Measurements from ENCODE around the gene KCNE2. TPM values are rescaled to one million over a fixed set of nuclear protein-coding genes. Genes with fewer than 3 reads are reported as not detected.

Gene KCNE2
- polyA plus RNA-seq, 1 donor (not counting 4 experiments of a cell fraction or from before 2014, with no cell fraction given), result not detected

GRCh38 chr21:34353182-34353581 is 10.6 kb upstream of the KCNE2 start:
- DNase-seq (ENCODE audit: low read depth, low spot score), result no peak
- H3K4me2 ChIP-seq (ENCODE audit: control insufficient read depth, extremely low read depth, insufficient read depth, low read depth, low read length), result no peak overlapping the region
- no peaks in the 10 kb centered on the region for H3K79me2 ChIP-seq (ENCODE audit: control insufficient read depth, insufficient read depth, low read length)
- H3K4me3 ChIP-seq (ENCODE audit: control insufficient read depth in 2 of 3, extremely low read depth in 1 of 3, insufficient read depth in 2 of 3, low read depth in 1 of 3, low read length in 3 of 3), result no peak overlapping the region
- no peaks in the 10 kb centered on the region for H3K9me3 ChIP-seq (ENCODE audit: control insufficient read depth, low read depth, low read length)
- no peak for TF ChIP-seq CTCF (optimal IDR thresholded peaks at IDR 0.05 in 1 of 3, IDR thresholded peaks at IDR 0.05 in 1 of 3, conservative IDR thresholded peaks at IDR 0.05 in 1 of 3; ENCODE audit: extremely low read depth in 1 of 3, insufficient read depth in 2 of 3, low read length in 3 of 3)
- TF ChIP-seq EZH2 (IDR thresholded peaks at IDR 0.05; ENCODE audit: low read length), result no peak
- no peaks in the 10 kb centered on the region for H3K36me3 ChIP-seq (ENCODE audit: control insufficient read depth in 2 of 2, extremely low read depth in 1 of 2, insufficient read depth in 2 of 2, low read length in 2 of 2)
- no peaks in the 10 kb centered on the region for H3K4me1 ChIP-seq (ENCODE audit: control insufficient read depth, extremely low read depth, insufficient read depth, low read length)
- H3K27me3 ChIP-seq (ENCODE audit: control insufficient read depth, extremely low read depth, insufficient read depth, low read length), result peaks cover 10% of the 10 kb centered on the region
- no peak overlapping the region for H3K27ac ChIP-seq (ENCODE audit: control insufficient read depth, insufficient read depth, low read length)
- dilution Hi-C loops (cut with MboI; ENCODE audit: extremely low pct_ligation_motif_present, low sequenced_read_pairs), result no loop called here
- no peaks in the 10 kb centered on the region for H4K20me1 ChIP-seq (ENCODE audit: control insufficient read depth, extremely low read depth, insufficient read depth, low read length)
- FAIRE-seq, result no peak
- no peak overlapping the region for H2AFZ ChIP-seq (ENCODE audit: control insufficient read depth, low read length)
- H3K9me1 ChIP-seq (ENCODE audit: control insufficient read depth, extremely low read depth, insufficient read depth, low read length), result no peaks in the 10 kb centered on the region
- H3K9ac ChIP-seq (ENCODE audit: control insufficient read depth, extremely low read depth, insufficient read depth, low read length), result no peak overlapping the region

GRCh38 chr21:34354836-34355235 is 9.0 kb upstream of the KCNE2 start:
- dilution Hi-C loops (cut with MboI; ENCODE audit: extremely low pct_ligation_motif_present, low sequenced_read_pairs), result no loop called here
- Histone ChIP-seq H3K9me1 (ENCODE audit: control insufficient read depth, extremely low read depth, insufficient read depth, low read length) (no peaks in the 10 kb centered on the region), H3K9ac (ENCODE audit: control insufficient read depth, extremely low read depth, insufficient read depth, low read length) (no peak overlapping the region), H3K79me2 (ENCODE audit: control insufficient read depth, insufficient read depth, low read length) (no peaks in the 10 kb centered on the region), H3K27me3 (ENCODE audit: control insufficient read depth, extremely low read depth, insufficient read depth, low read length) (peaks cover 10% of the 10 kb centered on the region), H3K27ac (ENCODE audit: control insufficient read depth, insufficient read depth, low read length) (no peak overlapping the region), H3K9me3 (ENCODE audit: control insufficient read depth, low read depth, low read length) (no peaks in the 10 kb centered on the region), H4K20me1 (ENCODE audit: control insufficient read depth, extremely low read depth, insufficient read depth, low read length) (no peaks in the 10 kb centered on the region), H3K36me3 (ENCODE audit: control insufficient read depth in 2 of 2, extremely low read depth in 1 of 2, insufficient read depth in 2 of 2, low read length in 2 of 2) (no peaks in the 10 kb centered on the region), H2AFZ (ENCODE audit: control insufficient read depth, low read length) (no peak overlapping the region), H3K4me2 (ENCODE audit: control insufficient read depth, extremely low read depth, insufficient read depth, low read depth, low read length) (no peak overlapping the region), H3K4me3 (ENCODE audit: control insufficient read depth in 2 of 3, extremely low read depth in 1 of 3, insufficient read depth in 2 of 3, low read depth in 1 of 3, low read length in 3 of 3) (no peak overlapping the region), H3K4me1 (ENCODE audit: control insufficient read depth, extremely low read depth, insufficient read depth, low read length) (no peaks in the 10 kb centered on the region)
- TF ChIP-seq EZH2 (IDR thresholded peaks at IDR 0.05; ENCODE audit: low read length) (no peak), CTCF (optimal IDR thresholded peaks at IDR 0.05 in 1 of 3, IDR thresholded peaks at IDR 0.05 in 1 of 3, conservative IDR thresholded peaks at IDR 0.05 in 1 of 3; ENCODE audit: extremely low read depth in 1 of 3, insufficient read depth in 2 of 3, low read length in 3 of 3) (no peak)
- FAIRE-seq (no peak), DNase-seq (ENCODE audit: low read depth, low spot score) (no peak)

Measured in keratinocyte (primary cell).